Small intestine (tissue), 7 donors: ENCODE data around the gene TM9SF2. TPM values are rescaled to one million over a fixed set of nuclear protein-coding genes. Genes with fewer than 3 reads are reported as not detected.

Source experiments
- DNase-seq, 2 donors: peaks; one replicate each; pipeline versions ENCODE4 v3.0.0 to v3.0.0-alpha.2; 2013
- FAIRE-seq: peaks from 2 replicates; lab custom pipeline; 2012; peaks lifted over from hg19 to GRCh38; lab: Jason Lieb, UNC
- H3K27ac ChIP-seq, 3 donors: one replicate each; pipeline ENCODE4 v1.5.1; 2013; ENCODE audit warnings: low read length in 2 of 3, mild to moderate bottlenecking in 2 of 3, control low read depth in 1 of 3, inconsistent platforms in 1 of 3, low read depth in 1 of 3, moderate library complexity in 1 of 3
- H3K27me3 ChIP-seq, 3 donors: one replicate each; pipeline ENCODE4 v1.6.1; 2013; ENCODE audit warnings: low read length in 3 of 3, inconsistent platforms in 1 of 3; ENCODE audit not compliant: control insufficient read depth in 3 of 3, insufficient read depth in 3 of 3
- H3K36me3 ChIP-seq, 3 donors: one replicate each; pipeline ENCODE4 v1.6.1; 2013; ENCODE audit warnings: low read length in 3 of 3, inconsistent platforms in 1 of 3, low read depth in 1 of 3, mild to moderate bottlenecking in 1 of 3, moderate library complexity in 1 of 3; ENCODE audit not compliant: control insufficient read depth in 3 of 3, insufficient read depth in 2 of 3
- H3K4me1 ChIP-seq, 3 donors: one replicate each; pipeline ENCODE4 v1.6.1; 2013; ENCODE audit warnings: low read length in 2 of 3, inconsistent platforms in 1 of 3, low read depth in 1 of 3, mild to moderate bottlenecking in 1 of 3, moderate library complexity in 1 of 3; ENCODE audit not compliant: control insufficient read depth in 3 of 3, insufficient read depth in 2 of 3
- H3K4me3 ChIP-seq, 3 donors: one replicate each; pipeline ENCODE4 v1.5.1; 2013; ENCODE audit warnings: low read length in 3 of 3, control low read depth in 1 of 3, inconsistent platforms in 1 of 3, low read depth in 1 of 3, mild to moderate bottlenecking in 1 of 3, moderate library complexity in 1 of 3
- H3K9me3 ChIP-seq, 2 donors: one replicate each; pipeline ENCODE4 v1.6.1; 2013; ENCODE audit warnings: low read depth in 1 of 2, low read length in 1 of 2; ENCODE audit not compliant: control insufficient read depth in 2 of 2, insufficient read depth in 1 of 2
- whole genome bisulfite sequencing, 3 donors: extraction: QIAGEN DNeasy Blood & Tissue Kit; methylation state at CpG; one replicate each; pipeline ENCODE4 v1.1.7; 2013; 5-methylcytosine and 5-hydroxymethylcytosine counted together
- polyA plus RNA-seq, 4 donors: library from polyadenylated mRNA; stranded (reverse) in 3 of 4; unstranded in 1 of 4; fragments of 200-250 nt in 3 of 4; fragments of 120-200 nt in 1 of 4; gene quantifications; one replicate each; pipeline versions ENCODE4 v1.2.1 to v1.2.3, GENCODE V29; 2013
- donor health status: healthy with polysubstance abuse.
- donor health status: control.
- donor health status: control.
- donor health status: Bipolar disorder and iron deficiency.
- donor health status: healthy.

Gene TM9SF2
- polyA plus RNA-seq, 4 donors, result 35.6 to 270 (median 92.3) TPM

- H3K4me3 ChIP-seq, result no peak overlapping the region
These were observed 35.8 kb upstream of the TM9SF2 start for GRCh38 chr13:99465454-99465853.

GRCh38 chr13:99467764-99468163 is 33.5 kb upstream of the TM9SF2 start:
- no peak overlapping the region for H3K27ac ChIP-seq
- DNase-seq (peak in 1 of 2 donors; percentile 6), FAIRE-seq (no peak)
- no peaks in the 10 kb centered on the region for H3K36me3 ChIP-seq
- 26 to 65% (median 41%) methylated on average over 4 of the region's 4 CpGs for WGBS, 3 donors
- no peaks in the 10 kb centered on the region for H3K4me1 ChIP-seq
- peaks cover 0 to 2% (median 0%) of the 10 kb centered on the region in 3 donors for H3K27me3 ChIP-seq
- peaks cover 0 to 2% of the 10 kb centered on the region in 2 donors for H3K9me3 ChIP-seq
- H3K4me3 ChIP-seq, result no peak overlapping the region

More at GRCh38 chr13:99465454-99465853, 35.8 kb upstream of the TM9SF2 start:
- peak overlapping the region in 1 of 3 donors; percentile 82 for H3K27ac ChIP-seq
- WGBS, 3 donors, result 93 to 97% (median 97%) methylated on average over 2 of the region's 2 CpGs
- DNase-seq (no peak), FAIRE-seq (no peak)
- peaks cover 0 to 2% of the 10 kb centered on the region in 2 donors for H3K9me3 ChIP-seq
- peaks cover 0 to 2% (median 0%) of the 10 kb centered on the region in 3 donors for H3K27me3 ChIP-seq
- H3K4me1 ChIP-seq, result no peaks in the 10 kb centered on the region
- H3K36me3 ChIP-seq, result no peaks in the 10 kb centered on the region

GRCh38 chr13:99469041-99469440 is 32.2 kb upstream of the TM9SF2 start:
- FAIRE-seq, result no peak
- peaks cover 0 to 2% of the 10 kb centered on the region in 2 donors for H3K9me3 ChIP-seq
- WGBS, 3 donors, result 77 to 80% (median 79%) methylated on average over 2 of the region's 2 CpGs
- no peak overlapping the region for H3K4me3 ChIP-seq
- H3K36me3 ChIP-seq, result no peaks in the 10 kb centered on the region
- H3K4me1 ChIP-seq, result no peaks in the 10 kb centered on the region
- no peak for DNase-seq
- H3K27me3 ChIP-seq, result peaks cover 0 to 2% (median 0%) of the 10 kb centered on the region in 3 donors
- no peak overlapping the region for H3K27ac ChIP-seq

GRCh38 chr13:99470027-99470426 is 31.2 kb upstream of the TM9SF2 start:
- Histone ChIP-seq H3K36me3 (no peaks in the 10 kb centered on the region), H3K4me3 (no peak overlapping the region), H3K27me3 (peaks cover 0 to 2% (median 0%) of the 10 kb centered on the region in 3 donors), H3K4me1 (no peaks in the 10 kb centered on the region), H3K9me3 (peaks cover 0 to 2% of the 10 kb centered on the region in 2 donors), H3K27ac (no peak overlapping the region)
- no peak for FAIRE-seq
- 81 to 90% (median 86%) methylated on average over 6 of the region's 6 CpGs for WGBS, 3 donors
- no peak for DNase-seq

GRCh38 chr13:99471221-99472121 is 29.8 kb upstream of the TM9SF2 start:
- Histone ChIP-seq H3K4me3 (no peak overlapping the region), H3K4me1 (no peaks in the 10 kb centered on the region), H3K36me3 (no peaks in the 10 kb centered on the region), H3K27me3 (peaks cover 0 to 2% (median 0%) of the 10 kb centered on the region in 3 donors), H3K9me3 (peaks cover 0 to under 1% of the 10 kb centered on the region in 2 donors), H3K27ac (no peak overlapping the region)
- WGBS, 3 donors, result 53 to 59% (median 56%) methylated on average over 3 of the region's 3 CpGs
- FAIRE-seq (no peak), DNase-seq (no peak)

- Histone ChIP-seq H3K4me1 (no peaks in the 10 kb centered on the region), H3K9me3 (no peaks in the 10 kb centered on the region), H3K36me3 (no peaks in the 10 kb centered on the region), H3K4me3 (no peak overlapping the region), H3K27me3 (peaks cover 0 to 2% (median 0%) of the 10 kb centered on the region in 3 donors), H3K27ac (no peak overlapping the region)
- DNase-seq (no peak), FAIRE-seq (no peak)
- WGBS, 3 donors, result 81 to 91% (median 86%) methylated on average over 1 of the region's 1 CpG
These were observed 29.2 kb upstream of the TM9SF2 start for GRCh38 chr13:99472122-99472440.

- DNase-seq, result no peak
- no peak for FAIRE-seq
- no peaks in the 10 kb centered on the region for H3K36me3 ChIP-seq
- H3K27ac ChIP-seq, result no peak overlapping the region
- no peak overlapping the region for H3K4me3 ChIP-seq
- 71 to 89% (median 88%) methylated on average over 9 of the region's 9 CpGs for WGBS, 3 donors
- H3K4me1 ChIP-seq, result no peaks in the 10 kb centered on the region
- no peaks in the 10 kb centered on the region for H3K9me3 ChIP-seq
- H3K27me3 ChIP-seq, result peaks cover 0 to 2% (median 0%) of the 10 kb centered on the region in 3 donors
These were observed 27.8 kb upstream of the TM9SF2 start for GRCh38 chr13:99473515-99473914.

GRCh38 chr13:99476648-99477047 is 24.6 kb upstream of the TM9SF2 start:
- Histone ChIP-seq H3K4me3 (no peak overlapping the region), H3K4me1 (no peaks in the 10 kb centered on the region), H3K27me3 (no peaks in the 10 kb centered on the region), H3K36me3 (no peaks in the 10 kb centered on the region), H3K27ac (no peak overlapping the region), H3K9me3 (no peaks in the 10 kb centered on the region)
- FAIRE-seq (no peak), DNase-seq (no peak)
- WGBS, 3 donors, result 50 to 58% (median 54%) methylated on average over 3 to 5 of the region's 5 CpGs
